Cardiac muscle cell (in vitro differentiated cells and primary cell): ENCODE results near the gene HES5. TPM values are rescaled to one million over a fixed set of nuclear protein-coding genes. Genes with fewer than 3 reads are reported as not detected.

Experiments used
- DNase-seq, 2 donors: peaks; one replicate each; pipeline versions ENCODE4 v3.0.0 to v3.0.0-alpha.2; 2010 to 2017; ENCODE audit warnings: low read depth in 1 of 2, low spot score in 1 of 2
- H3K27ac ChIP-seq: fragments of 200-600 bp; sonication (generic); 2 replicates; pipeline ENCODE4 v1.5.1; 2016
- H3K27me3 ChIP-seq: fragments of 200-600 bp; sonication (generic); 2 replicates; pipeline ENCODE4 v1.6.0; 2016; ENCODE audit warnings: control low read depth
- H3K36me3 ChIP-seq: fragments of 200-600 bp; sonication (generic); 2 replicates; pipeline ENCODE4 v1.5.1; 2016; ENCODE audit warnings: control low read depth
- H3K4me1 ChIP-seq: fragments of 200-600 bp; sonication (generic); 2 replicates; pipeline ENCODE4 v1.8.1; 2017; ENCODE audit warnings: low read depth, mild to moderate bottlenecking, mixed run types
- H3K4me3 ChIP-seq: fragments of 200-600 bp; sonication (generic); 2 replicates; pipeline ENCODE4 v1.5.1; 2016; ENCODE audit warnings: mild to moderate bottlenecking
- H3K9me3 ChIP-seq: fragments of 200-600 bp; sonication (generic); 2 replicates; pipeline ENCODE4 v1.5.1; 2017; ENCODE audit warnings: low read depth, mild to moderate bottlenecking, control low read depth
- CTCF ChIP-seq: IDR thresholded peaks from 2 replicates; pipeline ENCODE4 v1.5.1; 2012; ENCODE audit warnings: low read depth, mild to moderate bottlenecking, low read length
- polyA plus RNA-seq: library from polyadenylated mRNA; unstranded; fragments of >200 nt; fragmentation: Nextera tagmentation; extraction: Ambion mirVana; gene quantifications from 2 replicates; pipeline ENCODE4 v1.2.1, GENCODE V29; 2016
- total RNA-seq: library from RNA; depleted of rRNA; stranded (reverse); fragments of >200 nt; gene quantifications from 2 replicates; pipeline ENCODE4 v1.2.3, GENCODE V29; 2016

HES5 gene
- total and polyA plus RNA-seq, 2 experiments from 2014 or later, result not detected

GRCh38 chr1:2561898-2562895 is 32.1 kb upstream of the HES5 start:
- Histone ChIP-seq H3K27me3 (no peaks in the 10 kb centered on the region), H3K4me1 (no peaks in the 10 kb centered on the region), H3K4me3 (no peak overlapping the region), H3K9me3 (no peaks in the 10 kb centered on the region), H3K36me3 (no peaks in the 10 kb centered on the region), H3K27ac (no peak overlapping the region)
- TF ChIP-seq CTCF, result peak; percentile 37
- no peak for DNase-seq

GRCh38 chr1:2561446-2561845 is 31.4 kb upstream of the HES5 start:
- TF ChIP-seq CTCF, result no peak
- DNase-seq, result no peak
- Histone ChIP-seq H3K36me3 (no peaks in the 10 kb centered on the region), H3K27ac (no peak overlapping the region), H3K27me3 (no peaks in the 10 kb centered on the region), H3K4me3 (no peak overlapping the region), H3K4me1 (peaks cover 7% of the 10 kb centered on the region), H3K9me3 (no peaks in the 10 kb centered on the region)

- no peak overlapping the region for H3K4me3 ChIP-seq
- no peak overlapping the region for H3K27ac ChIP-seq
- no peaks in the 10 kb centered on the region for H3K9me3 ChIP-seq
- no peaks in the 10 kb centered on the region for H3K36me3 ChIP-seq
- H3K4me1 ChIP-seq, result peaks cover 10% of the 10 kb centered on the region
- TF ChIP-seq CTCF, result no peak
- DNase-seq, result no peak
- H3K27me3 ChIP-seq, result no peaks in the 10 kb centered on the region
These were observed 30.4 kb upstream of the HES5 start for GRCh38 chr1:2560299-2561073.

- no peak overlapping the region for H3K27ac ChIP-seq
- no peak for TF ChIP-seq CTCF
These were observed 29.6 kb upstream of the HES5 start for GRCh38 chr1:2559509-2560298.

GRCh38 chr1:2558861-2559260 is 28.8 kb upstream of the HES5 start:
- no peak overlapping the region for H3K27ac ChIP-seq
- H3K27me3 ChIP-seq, result no peaks in the 10 kb centered on the region
- H3K4me1 ChIP-seq, result peaks cover 10% of the 10 kb centered on the region
- no peak overlapping the region for H3K4me3 ChIP-seq
- TF ChIP-seq CTCF, result no peak
- DNase-seq, result no peak
- no peaks in the 10 kb centered on the region for H3K36me3 ChIP-seq
- H3K9me3 ChIP-seq, result no peaks in the 10 kb centered on the region

More at GRCh38 chr1:2559509-2560298, 29.6 kb upstream of the HES5 start:
- Histone ChIP-seq H3K4me1 (peaks cover 10% of the 10 kb centered on the region), H3K36me3 (no peaks in the 10 kb centered on the region), H3K4me3 (no peak overlapping the region), H3K27me3 (no peaks in the 10 kb centered on the region), H3K9me3 (no peaks in the 10 kb centered on the region)
- no peak for DNase-seq
